MCF 10A (cell line): ENCODE data around the gene SNX25. TPM values are rescaled to one million over a fixed set of nuclear protein-coding genes. Genes with fewer than 3 reads are reported as not detected.

ENCODE experiments used
- BruUV-seq: library from RNA; stranded (reverse); fragments of 400-500 nt; replicated peaks from 2 replicates; lab custom pipeline; 2021; lab: Mats Ljungman, UMichigan
- CTCF ChIA-PET: fragments of 300-600 bp; sonication (Branson Sonifier 250); formaldehyde crosslinking; extraction: SDS; loops from one replicate; lab custom pipeline; 2021; ENCODE audit warnings: antibody characterized with exemption, inconsistent platforms; lab: Yijun Ruan, JAX
- POLR2A ChIA-PET: fragments of 300-600, 350-650 bp; sonication (Branson Sonifier 250); formaldehyde crosslinking; extraction: SDS; loops from one replicate; lab custom pipeline; 2020; ENCODE audit warnings: antibody characterized with exemption, inconsistent platforms; lab: Yijun Ruan, JAX
- DNase-seq: peaks from one replicate; pipeline ENCODE4 v3.0.0-alpha.2; 2018; ENCODE audit not compliant: unreplicated experiment
- H3K27ac Mint-ChIP-seq: one replicate; pipeline ENCODE4 v1.8.0; 2022; ENCODE audit warnings: mild to moderate bottlenecking, low read depth, mixed read lengths; ENCODE audit not compliant: unreplicated experiment
- H3K27me3 Mint-ChIP-seq: one replicate; pipeline ENCODE4 v1.8.0; 2022; ENCODE audit warnings: mixed read lengths; ENCODE audit not compliant: insufficient read depth, unreplicated experiment
- H3K36me3 Mint-ChIP-seq: one replicate; pipeline ENCODE4 v1.8.0; 2022; ENCODE audit warnings: mild to moderate bottlenecking, moderate library complexity, mixed read lengths; ENCODE audit not compliant: insufficient read depth, unreplicated experiment
- H3K4me1 Mint-ChIP-seq: one replicate; pipeline ENCODE4 v1.8.0; 2022; ENCODE audit warnings: mixed read lengths; ENCODE audit not compliant: insufficient read depth, unreplicated experiment
- H3K4me3 Mint-ChIP-seq: one replicate; pipeline ENCODE4 v1.8.0; 2022; ENCODE audit warnings: mild to moderate bottlenecking, moderate library complexity, mixed read lengths; ENCODE audit not compliant: unreplicated experiment
- H3K9me3 Mint-ChIP-seq: one replicate; pipeline ENCODE4 v1.8.0; 2022; ENCODE audit warnings: mixed read lengths; ENCODE audit not compliant: unreplicated experiment
- intact Hi-C: fragments of 100-400 bp; cut with micrococcal nuclease; formaldehyde crosslinking; loops from 2 replicates; pipeline ENCODE4 v1.14.1; 2022
- total RNA-seq: library from RNA; stranded (reverse); gene quantifications from 2 replicates; pipeline ENCODE4 v1.2.3, GENCODE V29; 2022
- TF ChIP-seq, protein P1 (sequence below): fragments of 200-600 bp; IDR thresholded peaks from one replicate; pipeline ENCODE4 v1.8.0; 2022; ENCODE audit warnings: antibody characterized with exemption, mild to moderate bottlenecking; ENCODE audit not compliant: unreplicated experiment

SNX25 gene
- total RNA-seq, 1 experiment from 2014 or later = 10.5 TPM

DNA sequence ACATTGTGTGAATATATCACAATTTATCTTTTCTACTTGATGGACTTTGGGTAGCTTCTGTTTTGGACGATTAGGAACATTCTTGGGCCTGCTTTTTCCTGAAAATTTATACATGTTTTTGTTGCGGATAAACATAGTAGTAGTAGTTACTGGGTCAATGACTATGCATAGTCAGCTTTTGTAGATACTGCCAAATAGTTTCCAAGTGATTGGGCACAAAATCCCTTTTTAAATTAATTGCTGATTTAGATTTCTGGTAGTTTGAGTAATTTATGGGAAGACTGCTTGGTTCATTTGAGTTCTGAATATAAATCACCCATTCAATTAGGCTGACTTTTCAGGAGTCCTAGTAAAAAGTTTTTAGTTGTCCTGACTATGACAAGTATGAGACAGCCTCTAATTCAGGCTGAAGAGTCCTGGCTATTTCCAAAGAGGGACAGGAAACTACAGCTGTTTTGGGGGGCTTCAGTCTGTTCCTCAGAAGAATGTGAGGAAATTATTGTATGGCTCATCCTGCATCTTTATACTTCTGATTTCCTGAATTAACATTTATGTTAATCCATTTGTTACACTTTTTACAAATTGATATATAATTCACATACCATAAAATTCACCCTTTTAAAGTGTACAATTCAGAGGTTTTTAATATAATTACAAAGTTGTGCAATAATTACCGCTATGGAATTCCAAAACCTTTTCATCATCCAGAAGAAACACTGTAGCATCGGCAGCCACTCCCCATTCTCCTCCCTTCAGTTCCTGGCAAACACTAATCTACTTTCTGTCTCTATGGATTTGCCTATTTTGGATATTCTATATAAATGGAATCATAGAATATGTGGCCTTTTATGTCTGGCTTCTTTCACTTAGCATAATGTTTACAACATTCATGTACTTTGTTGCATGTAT is 172.1 kb downstream of the SNX25 start:
- BruUV-seq = no TSS peak
- POLR2A ChIA-PET = interaction anchor here (3.7 kb wide), 1 partner anchor 15 kb away, joined by 15 read pairs; the partner anchor contains the start of genes ANKRD37 and LRP2BP

DNA sequence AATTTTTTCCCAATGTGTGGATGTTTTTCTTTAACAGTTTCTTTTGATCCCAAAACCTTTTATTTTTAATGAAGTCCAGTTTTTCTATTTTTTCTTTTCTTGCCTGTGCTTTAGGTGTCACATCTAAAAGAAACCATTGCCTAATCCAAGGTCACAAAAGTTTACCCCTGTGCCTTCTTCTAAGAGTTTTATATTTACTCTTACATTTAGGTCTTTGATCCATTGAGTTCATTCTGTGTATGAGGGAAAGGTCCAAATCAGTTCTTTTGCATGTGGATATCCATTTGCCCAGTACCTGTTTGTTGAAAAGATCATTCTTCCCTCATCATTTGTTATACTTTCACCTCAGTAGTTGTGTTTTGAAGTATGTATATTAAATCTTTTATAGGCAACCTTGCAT is 173.4 kb downstream of the SNX25 start:
- Mint-ChIP-seq H3K36me3 (peaks cover 4% of the 10 kb centered on the region), H3K9me3 (no peaks in the 10 kb centered on the region), H3K27ac (no peak overlapping the region), H3K4me1 (peaks cover 10% of the 10 kb centered on the region), H3K27me3 (no peaks in the 10 kb centered on the region), H3K4me3 (no peak overlapping the region)
- CTCF ChIA-PET = interaction anchor here (0.6 kb wide), 1 partner anchor 1082 kb away, joined by 3 read pairs; no protein-coding TSS in a partner anchor
- POLR2A ChIA-PET = interaction anchor here (0.7 kb wide), 1 partner anchor 13 kb away, joined by 3 read pairs; the partner anchor contains the start of gene LRP2BP
- BruUV-seq = no TSS peak
- no peak for DNase-seq
- intact Hi-C loops = no loop called here
- TF ChIP-seq, protein P1, sequence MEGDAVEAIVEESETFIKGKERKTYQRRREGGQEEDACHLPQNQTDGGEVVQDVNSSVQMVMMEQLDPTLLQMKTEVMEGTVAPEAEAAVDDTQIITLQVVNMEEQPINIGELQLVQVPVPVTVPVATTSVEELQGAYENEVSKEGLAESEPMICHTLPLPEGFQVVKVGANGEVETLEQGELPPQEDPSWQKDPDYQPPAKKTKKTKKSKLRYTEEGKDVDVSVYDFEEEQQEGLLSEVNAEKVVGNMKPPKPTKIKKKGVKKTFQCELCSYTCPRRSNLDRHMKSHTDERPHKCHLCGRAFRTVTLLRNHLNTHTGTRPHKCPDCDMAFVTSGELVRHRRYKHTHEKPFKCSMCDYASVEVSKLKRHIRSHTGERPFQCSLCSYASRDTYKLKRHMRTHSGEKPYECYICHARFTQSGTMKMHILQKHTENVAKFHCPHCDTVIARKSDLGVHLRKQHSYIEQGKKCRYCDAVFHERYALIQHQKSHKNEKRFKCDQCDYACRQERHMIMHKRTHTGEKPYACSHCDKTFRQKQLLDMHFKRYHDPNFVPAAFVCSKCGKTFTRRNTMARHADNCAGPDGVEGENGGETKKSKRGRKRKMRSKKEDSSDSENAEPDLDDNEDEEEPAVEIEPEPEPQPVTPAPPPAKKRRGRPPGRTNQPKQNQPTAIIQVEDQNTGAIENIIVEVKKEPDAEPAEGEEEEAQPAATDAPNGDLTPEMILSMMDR = no peak

More for the DNA sequence above, 172.1 kb downstream of the SNX25 start:
- Mint-ChIP-seq H3K4me3 (no peak overlapping the region), H3K9me3 (no peaks in the 10 kb centered on the region), H3K4me1 (peaks cover 10% of the 10 kb centered on the region), H3K27me3 (no peaks in the 10 kb centered on the region), H3K27ac (no peak overlapping the region), H3K36me3 (peaks cover under 1% of the 10 kb centered on the region)
- TF ChIP-seq, protein P1 = no peak
- CTCF ChIA-PET = interaction anchor here (0.6 kb wide), 1 partner anchor 1080 kb away, joined by 3 read pairs; no protein-coding TSS in a partner anchor
- DNase-seq = peak; percentile 44
- intact Hi-C loops = no loop called here

DNA sequence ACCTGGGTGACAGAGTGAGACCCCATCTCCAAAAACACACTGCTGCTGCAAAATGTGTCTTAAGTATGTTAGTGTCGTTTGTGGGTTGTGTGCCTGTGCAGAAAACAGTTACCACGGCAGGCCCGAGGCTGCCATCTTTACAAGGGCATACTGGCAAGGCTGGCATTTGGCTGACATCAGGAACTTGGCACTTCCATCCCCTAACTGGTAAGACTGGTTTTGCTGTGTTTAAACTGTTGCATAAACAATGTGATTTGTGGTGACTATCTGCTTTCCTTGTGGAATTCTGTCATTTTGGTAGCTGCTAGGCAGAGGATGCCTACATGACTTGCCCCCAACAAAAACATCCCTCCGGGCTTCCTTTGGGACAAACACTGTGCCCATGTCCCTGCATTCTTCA is 174.1 kb downstream of the SNX25 start:
- DNase-seq = no peak
- TF ChIP-seq, protein P1 = no peak
- POLR2A ChIA-PET = interaction anchor here (4.5 kb wide), 1 partner anchor 13 kb away, joined by 23 read pairs; the partner anchor contains the start of genes ANKRD37 and LRP2BP

DNA sequence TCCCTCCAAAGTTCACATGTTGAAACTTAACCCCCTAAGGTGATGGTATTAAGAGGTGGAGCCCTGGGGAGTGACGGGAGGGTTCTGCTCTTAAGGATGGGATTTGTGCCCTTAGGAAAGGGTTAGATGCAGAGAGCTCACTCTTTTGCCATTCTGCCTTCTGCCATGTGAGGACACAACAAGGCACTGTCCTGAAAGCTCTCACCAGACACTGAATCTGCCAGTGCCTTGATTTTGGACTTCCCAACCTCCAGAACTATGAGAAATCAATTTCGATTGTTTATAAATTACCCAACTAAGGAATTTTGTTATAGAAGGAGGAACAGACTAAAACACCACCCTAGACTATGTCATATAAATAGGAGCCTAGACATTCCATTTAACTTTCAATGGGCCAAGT is 174.7 kb downstream of the SNX25 start:
- H3K4me3 Mint-ChIP-seq = no peak overlapping the region
- peaks cover 10% of the 10 kb centered on the region for H3K4me1 Mint-ChIP-seq
- no peak overlapping the region for H3K27ac Mint-ChIP-seq
- no peaks in the 10 kb centered on the region for H3K9me3 Mint-ChIP-seq
- H3K36me3 Mint-ChIP-seq = peaks cover 4% of the 10 kb centered on the region
- POLR2A ChIA-PET = interaction anchor here (4.5 kb wide), 1 partner anchor 12 kb away, joined by 23 read pairs; the partner anchor contains the start of genes ANKRD37 and LRP2BP
- intact Hi-C loops = no loop called here
- H3K27me3 Mint-ChIP-seq = no peaks in the 10 kb centered on the region
- CTCF ChIA-PET = no interaction called here
- no TSS peak for BruUV-seq
- no peak for DNase-seq
- TF ChIP-seq, protein P1 = no peak

More for the DNA sequence above, 174.1 kb downstream of the SNX25 start:
- H3K27ac Mint-ChIP-seq = no peak overlapping the region
- BruUV-seq = no TSS peak
- H3K4me1 Mint-ChIP-seq = peaks cover 10% of the 10 kb centered on the region
- CTCF ChIA-PET = interaction anchor here (0.6 kb wide), 1 partner anchor 187 kb away, joined by 3 read pairs; no protein-coding TSS in a partner anchor
- H3K36me3 Mint-ChIP-seq = peaks cover 4% of the 10 kb centered on the region
- H3K9me3 Mint-ChIP-seq = no peaks in the 10 kb centered on the region
- H3K4me3 Mint-ChIP-seq = no peak overlapping the region
- no peaks in the 10 kb centered on the region for H3K27me3 Mint-ChIP-seq
- intact Hi-C loops = no loop called here
